ENCODE measurements around the gene FBXO24.
A peak's percentile ranks its signal among the peaks of the same experiment; 100 is the strongest.

FBXO24 gene

DNA sequence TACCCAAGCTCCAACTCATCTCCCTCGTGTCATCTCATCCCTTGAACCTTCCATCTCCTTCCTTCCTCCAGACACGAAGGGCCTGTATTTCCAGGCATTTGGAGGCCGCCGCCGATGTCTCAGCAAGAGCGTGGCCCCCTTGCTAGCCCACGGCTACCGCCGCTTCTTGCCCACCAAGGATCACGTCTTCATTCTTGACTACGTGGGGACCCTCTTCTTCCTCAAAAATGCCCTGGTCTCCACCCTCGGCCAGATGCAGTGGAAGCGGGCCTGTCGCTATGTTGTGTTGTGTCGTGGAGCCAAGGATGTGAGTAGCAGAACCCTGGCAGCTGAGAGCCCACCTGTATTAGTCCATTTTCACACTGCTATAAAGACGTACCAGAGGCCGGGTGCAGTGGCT lies 5.5 kb downstream of the FBXO24 start:
- DNase-seq = no peak

DNA sequence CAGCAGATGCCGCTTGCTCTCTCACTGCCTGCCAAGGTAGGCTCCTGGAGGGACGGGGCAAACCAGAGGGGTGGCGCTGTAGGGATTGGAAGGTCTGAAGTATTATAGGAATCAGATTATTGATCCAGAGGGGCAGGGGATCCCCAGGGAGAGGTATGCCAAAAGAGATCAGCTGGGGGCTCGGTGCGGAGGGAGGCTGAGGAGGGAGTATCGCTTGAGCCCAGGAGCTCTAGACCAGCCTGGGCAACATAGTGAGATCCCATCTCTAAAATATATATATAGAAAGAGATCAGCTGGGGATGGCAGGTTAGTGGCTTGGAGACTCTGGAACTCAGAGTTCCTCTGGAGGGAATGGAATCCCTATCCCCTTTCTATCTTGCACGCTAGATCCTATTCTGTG lies 9.1 kb downstream of the FBXO24 start:
- no peak for DNase-seq

DNA sequence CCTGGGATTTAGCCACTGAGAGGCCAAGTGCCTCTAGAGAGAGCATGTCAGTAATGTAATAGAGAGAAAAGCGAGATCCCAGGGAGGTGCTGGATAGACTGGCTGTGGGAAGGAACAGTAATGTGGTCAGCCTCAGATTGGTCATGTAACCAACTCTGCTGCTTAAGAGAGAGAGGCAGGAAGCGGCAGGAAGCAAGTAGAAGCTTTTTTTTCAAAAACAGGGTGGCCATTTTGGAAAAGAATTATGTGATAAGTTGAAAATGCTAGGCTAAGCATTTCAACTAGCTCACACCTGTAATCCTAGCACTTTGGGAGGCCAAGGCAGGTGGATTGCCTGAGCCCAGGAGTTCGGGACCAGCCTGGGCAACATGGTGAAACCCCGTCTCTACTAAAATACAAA lies 12.3 kb downstream of the FBXO24 start:
- DNase-seq = no peak

DNA sequence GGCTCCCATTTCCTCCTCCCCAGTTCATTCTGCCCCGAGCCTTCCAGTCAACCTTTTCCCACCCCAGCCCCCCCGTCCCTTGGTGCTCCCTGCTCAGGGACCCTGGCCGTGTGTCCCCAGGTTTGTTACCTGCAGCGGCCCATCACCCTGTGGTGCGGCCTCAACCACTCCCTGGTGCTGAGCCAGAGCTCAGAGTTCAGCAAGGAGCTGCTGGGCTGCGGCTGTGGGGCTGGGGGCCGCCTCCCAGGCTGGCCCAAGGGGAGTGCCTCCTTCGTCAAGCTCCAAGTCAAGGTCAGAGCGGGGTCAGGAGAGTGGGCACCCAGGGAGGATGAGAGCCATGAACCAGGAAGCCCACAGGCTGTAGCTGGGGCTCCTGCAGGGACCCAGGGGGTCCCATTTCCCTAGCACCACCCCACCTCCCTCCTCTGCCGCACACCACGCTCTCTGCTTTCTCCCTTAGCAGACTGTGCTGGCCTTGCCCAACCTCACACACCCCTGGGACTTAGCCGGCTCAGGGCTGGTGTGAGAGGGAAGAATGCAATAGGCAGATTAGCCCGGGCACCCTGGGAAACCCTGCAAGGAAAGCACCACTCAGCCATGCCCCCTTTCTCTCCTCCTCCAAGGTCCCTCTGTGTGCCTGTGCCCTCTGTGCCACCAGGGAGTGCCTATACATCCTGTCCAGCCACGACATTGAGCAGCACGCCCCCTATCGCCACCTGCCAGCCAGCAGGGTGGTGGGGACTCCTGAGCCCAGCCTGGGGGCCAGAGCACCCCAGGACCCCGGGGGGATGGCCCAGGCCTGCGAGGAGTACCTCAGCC lies 14.0 kb downstream of the FBXO24 start:
- DNase-seq = no peak

DNA sequence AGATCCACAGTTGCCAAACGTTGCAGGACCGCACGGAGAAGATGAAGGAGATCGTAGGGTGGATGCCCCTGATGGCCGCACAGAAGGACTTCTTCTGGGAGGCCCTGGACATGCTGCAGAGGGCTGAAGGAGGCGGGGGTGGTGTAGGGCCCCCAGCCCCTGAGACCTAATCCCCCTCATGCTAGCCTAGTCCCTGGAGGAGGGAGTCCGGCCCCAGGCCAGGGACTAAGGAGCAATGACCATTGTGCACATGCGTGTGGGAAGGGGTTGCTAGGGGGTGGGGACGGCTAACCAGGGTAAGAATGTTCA lies 14.6 kb downstream of the FBXO24 start:
- no peak for DNase-seq

DNA sequence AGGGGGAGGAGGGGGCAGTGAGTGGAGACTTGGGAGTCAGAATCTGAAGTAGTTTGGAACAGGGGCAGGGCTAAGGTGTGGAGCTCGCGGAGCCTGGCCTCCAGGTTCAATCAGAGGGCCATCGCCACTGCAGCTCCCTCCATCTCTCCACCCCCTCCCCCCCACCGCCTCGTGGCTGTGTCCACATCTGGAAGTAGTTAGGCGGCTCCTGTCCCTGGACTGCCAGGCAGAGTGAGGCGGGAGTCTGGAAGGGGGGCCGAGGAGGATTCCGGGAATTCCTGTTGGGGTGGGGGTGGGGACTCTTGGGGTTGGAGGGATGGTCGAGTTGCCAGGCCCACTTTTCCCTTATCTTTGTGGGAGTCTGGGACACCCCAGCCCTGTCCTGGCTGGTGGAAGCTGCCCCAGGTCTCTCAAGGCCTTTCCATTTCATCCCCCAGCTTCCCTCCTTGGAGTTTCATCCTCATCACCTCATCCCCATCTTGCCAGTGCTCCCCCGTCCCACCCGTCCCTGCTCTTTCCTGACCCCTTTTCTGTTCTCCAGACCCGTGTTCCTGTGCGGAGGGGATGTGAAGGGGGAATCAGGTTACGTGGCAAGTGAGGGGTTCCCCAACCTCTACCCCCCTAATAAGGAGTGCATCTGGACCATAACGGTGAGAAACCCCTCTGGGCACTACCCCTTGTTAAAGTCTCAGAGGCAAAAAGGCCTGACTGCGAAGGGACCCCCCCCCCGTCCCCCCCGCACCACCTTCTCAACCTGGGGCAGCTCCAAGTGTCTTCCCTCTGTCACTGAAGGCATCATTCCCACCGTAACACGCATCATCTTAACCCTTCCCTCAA lies 17.0 kb downstream of the FBXO24 start:
- no peak for DNase-seq

DNA sequence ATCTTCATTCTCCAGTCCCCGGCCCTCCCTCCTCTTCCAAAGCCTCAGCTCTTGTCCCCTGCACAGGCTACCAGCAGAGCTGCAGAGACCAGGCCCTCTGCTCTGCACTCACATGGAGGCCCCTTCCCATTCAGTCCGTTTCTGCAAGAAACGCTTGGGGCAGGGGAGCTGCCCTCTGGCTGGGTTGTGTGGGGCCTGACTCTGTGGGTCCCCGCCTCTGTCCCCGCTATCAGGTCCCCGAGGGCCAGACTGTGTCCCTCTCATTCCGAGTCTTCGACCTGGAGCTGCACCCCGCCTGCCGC lies 17.5 kb downstream of the FBXO24 start:
- no peak for DNase-seq

DNA sequence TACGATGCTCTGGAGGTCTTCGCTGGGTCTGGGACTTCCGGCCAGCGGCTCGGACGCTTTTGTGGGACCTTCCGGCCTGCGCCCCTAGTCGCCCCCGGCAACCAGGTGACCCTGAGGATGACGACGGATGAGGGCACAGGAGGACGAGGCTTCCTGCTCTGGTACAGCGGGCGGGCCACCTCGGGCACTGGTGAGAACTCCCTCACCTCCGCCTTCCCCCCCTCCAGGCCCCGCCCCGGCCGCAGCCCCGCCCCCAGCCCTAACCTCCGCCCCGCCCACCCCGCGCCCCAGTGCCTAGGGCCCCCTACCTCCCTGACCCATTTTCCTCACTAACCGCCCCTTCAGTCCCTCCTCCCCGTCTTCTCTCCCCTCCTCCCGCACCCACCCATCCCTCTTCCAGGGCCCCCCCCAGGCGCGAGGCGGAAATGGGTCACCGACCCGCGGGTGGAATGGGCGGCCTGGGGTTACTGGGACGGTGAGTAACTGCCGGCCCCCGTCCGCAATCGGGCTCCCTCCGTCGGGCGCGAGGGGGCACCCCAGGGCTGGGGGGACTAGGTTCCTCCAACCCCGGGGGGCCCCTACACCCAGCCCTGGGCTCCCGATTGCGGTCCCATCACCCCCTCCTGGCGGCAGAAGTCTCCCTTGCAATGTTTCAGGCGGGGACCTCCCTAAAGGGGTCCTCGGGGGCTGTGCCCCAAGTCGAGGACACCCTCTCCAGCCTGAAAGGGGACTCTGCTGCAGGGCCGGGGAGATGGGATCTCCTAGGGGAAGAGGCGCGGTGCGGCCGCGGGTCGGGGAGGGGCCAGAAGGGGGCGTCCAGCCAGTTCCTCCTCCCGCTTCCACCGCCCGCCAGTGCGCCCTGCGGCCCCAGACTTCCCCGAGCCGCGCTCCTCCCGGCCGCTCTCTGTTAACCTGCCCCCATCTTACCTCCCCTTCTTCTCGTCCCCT lies 18.2 kb downstream of the FBXO24 start:
- DNase-seq = peak; percentile 25

DNA sequence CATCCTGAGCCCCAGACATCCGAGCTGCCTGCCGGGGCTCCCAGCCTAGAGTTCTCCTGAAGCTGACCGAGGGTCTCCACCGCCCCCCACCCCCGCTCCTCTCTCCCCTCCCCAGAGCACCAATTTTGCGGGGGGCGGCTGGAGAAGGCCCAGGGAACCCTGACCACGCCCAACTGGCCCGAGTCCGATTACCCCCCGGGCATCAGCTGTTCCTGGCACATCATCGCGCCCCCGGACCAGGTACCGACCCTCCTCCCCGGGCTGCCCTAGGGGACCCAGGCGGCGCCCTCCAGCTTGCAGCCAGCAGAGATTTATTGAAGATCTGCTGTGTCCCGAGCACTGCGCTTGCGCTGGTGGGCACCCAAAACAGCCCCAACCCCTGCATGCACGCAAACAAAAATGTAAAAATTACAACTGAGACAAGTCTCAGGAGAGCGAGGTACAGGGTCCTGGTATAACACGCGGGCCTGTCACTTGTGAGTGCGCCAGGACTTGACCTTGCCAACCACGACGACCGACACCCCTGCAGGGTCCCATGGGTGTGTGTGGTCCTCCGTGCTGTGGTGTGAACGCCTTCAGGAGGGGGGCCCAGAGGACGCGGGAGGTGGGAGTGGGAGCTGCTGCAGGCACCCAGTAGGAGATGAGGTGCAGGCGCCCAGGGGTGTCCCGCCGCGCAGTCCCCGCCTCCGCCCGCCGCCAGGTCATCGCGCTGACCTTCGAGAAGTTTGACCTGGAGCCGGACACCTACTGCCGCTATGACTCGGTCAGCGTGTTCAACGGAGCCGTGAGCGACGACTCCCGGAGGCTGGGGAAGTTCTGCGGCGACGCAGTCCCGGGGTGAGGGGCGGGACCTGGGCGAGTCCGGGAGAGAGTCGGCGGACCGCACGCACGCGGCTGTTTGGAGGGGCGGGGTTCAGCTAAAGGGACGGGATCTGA lies 19.1 kb downstream of the FBXO24 start:
- no peak for DNase-seq

DNA sequence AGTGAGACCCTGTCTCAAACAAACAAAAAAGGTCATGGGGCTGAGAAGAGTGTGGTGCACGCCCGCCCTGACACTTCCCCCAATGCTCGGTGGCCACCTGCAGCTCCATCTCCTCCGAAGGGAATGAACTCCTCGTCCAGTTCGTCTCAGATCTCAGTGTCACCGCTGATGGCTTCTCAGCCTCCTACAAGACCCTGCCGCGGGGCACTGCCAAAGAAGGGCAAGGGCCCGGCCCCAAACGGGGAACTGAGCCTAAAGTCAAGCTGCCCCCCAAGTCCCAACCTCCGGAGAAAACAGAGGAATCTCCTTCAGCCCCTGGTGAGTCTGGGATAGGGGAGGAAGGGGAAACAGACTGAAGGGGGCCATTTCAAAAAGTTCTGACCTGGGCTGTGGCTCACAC lies 20.2 kb downstream of the FBXO24 start:
- no peak for DNase-seq

DNA sequence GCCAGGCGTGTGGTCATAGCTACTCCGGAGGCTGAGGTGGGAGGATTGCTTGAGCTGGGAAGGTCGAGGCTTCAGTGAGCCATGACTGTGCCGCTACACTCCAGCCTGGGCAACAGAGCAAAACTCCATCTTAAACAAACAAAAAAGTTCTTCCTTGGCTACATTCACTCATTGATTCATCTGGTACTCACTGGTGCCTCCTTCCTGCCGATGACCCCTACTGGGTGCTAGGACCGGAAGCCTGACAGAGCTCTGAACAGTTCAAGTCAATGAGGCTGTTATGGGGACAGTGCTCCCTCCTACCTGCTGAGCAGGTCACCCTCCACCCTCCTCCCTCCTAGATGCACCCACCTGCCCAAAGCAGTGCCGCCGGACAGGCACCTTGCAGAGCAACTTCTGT lies 21.0 kb downstream of the FBXO24 start:
- DNase-seq = no peak

DNA sequence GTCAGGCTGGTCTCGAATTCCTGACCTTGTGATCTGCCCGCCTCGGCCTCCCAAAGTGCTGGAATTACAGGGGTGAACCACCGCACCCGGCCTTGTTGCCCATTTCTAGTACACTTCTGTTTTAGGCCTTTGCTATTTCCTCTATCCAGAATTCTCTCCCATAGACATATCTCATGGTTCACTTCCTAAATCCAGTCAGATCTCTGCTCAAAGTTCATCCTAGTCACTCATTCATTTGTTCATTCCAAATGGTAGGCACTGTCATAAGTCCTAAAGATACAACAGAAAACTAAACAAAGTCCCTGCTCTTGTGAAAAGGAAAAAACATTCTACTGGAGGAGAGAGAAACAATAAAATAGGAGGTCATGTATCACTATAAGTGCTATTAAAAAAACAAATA lies 23.8 kb downstream of the FBXO24 start:
- DNase-seq = no peak

DNA sequence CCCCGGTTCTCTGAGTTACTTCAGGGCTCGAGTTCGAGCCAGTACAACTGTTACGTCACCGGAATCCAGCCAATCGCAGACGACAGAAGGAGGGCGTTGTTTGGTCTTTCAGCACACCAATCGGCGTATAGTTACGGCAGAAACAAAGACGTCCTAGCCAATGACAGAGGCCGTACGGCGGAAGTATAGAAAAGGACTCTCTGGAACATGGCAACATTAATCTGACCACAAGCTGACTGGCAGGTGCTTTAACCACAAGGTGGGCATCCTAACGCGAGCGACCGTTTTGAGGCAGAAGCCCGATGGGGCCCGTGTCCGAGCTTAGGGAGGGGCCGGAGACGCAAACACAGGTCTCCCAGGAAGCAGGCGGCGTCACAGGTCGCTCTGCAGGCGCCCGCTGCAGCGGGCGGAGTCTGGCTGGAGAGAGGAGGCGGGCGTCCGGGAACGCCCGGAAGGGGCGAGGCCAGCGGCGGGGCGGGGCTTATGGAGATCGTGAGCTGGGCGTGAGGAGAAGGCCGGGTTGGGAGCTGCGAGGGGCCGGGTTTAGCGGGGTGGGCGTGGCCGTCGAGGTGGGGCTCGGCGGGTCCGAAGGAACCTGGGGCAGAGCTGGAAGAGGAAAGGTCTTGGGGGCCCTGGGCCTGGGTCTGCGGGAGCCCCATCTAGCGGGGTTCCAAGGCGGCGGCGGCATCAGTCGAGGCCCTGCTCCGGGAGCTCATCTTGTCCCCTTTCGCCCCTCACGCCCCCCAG lies 26.0 kb downstream of the FBXO24 start, which contains the start of gene MOSPD3:
Gene MOSPD3 (plus strand): TSS at position 558 of the 747 bp plus-strand sequence. CDS start 252 bp downstream, outside the sequence.
- peak; percentile 99 for DNase-seq

DNA sequence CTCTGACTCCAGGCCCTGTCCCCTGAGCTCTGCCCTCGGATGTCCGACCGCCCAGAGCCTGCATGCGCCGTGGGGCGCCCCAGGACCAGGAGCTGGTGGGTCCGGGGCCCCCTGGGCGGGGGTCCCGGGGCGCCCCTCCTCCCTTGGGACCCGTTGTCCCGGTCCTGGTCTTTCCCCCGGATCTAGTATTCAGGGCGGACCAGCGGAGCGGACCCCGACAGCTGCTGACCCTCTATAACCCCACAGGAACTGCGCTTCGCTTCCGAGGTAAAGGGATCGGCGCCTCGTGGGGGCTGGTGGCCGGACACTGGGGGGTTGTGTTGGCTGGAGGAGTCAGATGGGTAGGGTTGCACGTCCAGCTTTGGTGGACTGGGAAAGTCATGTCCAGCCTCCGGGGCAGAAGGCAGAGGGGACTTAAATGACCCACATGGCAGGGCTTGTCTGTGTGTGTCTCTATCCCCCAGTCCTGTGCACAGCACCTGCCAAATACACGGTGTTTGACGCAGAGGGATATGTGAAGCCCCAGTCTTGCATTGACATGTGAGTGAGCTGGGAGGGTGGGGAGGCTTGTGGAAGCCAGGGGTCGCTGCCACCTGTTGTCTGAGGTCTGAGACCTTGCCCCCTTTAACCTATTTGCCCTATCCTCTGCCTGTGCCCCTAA lies 26.7 kb downstream of the FBXO24 start:
- DNase-seq = no peak

DNA sequence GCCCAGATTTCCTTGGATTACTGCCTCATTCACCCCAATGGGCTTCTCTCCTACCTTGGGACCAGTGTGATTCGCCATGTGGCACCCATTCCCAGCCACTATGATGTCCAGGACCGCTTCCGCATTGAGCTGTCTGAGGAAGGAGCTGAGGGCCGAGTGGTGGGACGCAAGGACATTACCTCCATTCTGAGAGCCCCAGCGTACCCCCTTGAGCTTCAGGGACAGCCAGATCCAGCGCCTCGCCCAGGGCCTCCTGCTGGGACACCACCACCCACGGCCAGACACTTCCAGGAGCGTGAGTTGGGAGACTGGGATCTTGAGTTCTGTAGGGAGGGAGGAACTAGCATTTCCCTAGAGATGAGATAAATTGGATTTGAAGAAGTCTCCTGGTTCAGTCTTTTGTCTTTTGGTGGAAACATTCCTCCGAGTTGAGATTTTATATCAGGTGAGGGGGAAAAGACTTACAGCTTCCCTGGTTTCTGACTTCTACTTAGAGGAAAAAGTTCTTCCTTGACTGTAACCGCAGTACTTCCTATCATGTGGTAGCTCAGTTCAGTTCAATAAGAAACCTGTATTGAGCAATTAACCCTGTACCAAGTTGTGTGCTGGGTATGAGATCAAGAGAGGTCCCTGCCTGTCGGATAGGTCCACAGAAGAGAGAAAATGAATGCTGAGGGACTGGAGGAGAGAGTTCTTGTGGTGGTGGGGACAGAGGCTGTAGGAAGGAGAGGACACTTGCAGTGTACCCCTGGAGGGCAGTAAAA lies 27.5 kb downstream of the FBXO24 start:
- DNase-seq = no peak

DNA sequence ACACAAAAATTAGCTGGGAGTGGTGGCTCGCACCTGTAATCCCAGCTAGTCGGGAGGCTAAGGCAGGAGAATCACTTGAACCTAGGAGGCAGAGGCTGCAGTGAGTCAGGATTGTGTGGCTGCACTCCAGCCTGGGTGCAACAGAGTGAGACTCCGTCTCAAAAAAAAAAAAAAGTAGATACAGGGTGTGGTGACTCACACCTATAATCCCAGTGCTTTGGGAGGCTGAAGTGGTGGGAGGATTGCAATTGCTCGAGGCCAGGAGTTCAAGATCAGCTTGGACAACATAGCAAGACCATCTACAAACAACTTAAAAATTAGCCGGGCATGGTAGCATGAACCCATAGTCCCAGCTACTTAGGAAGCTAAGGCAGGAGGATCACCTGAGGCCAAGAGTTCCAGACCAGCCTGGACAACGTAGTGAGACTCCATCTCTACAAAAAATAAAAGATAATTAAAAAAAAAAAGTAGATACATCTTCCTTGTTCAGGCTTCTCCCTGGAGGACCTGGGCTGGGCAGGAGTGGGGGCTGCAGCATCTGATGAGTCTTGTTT lies 28.3 kb downstream of the FBXO24 start:
- DNase-seq = no peak

DNA sequence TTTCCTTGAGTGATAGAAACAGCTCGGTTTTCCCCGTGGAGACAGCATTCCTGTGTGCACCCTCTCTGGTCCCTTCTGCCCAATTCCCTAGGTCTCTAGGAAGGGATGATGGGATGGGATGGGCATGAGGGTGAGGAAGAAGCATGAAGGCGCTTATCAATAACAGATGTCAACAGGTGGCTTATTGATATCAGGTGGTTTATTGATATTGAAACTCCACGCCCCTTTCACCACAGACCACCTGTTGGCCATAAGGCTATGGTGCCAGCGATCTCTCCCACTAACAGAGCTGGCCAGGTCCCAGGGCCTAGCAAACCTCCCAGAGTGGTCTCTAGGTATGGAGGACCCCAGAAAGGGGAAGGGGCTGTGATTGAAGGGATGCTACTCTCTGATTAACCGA lies 34.1 kb downstream of the FBXO24 start:
- no peak for DNase-seq

DNA sequence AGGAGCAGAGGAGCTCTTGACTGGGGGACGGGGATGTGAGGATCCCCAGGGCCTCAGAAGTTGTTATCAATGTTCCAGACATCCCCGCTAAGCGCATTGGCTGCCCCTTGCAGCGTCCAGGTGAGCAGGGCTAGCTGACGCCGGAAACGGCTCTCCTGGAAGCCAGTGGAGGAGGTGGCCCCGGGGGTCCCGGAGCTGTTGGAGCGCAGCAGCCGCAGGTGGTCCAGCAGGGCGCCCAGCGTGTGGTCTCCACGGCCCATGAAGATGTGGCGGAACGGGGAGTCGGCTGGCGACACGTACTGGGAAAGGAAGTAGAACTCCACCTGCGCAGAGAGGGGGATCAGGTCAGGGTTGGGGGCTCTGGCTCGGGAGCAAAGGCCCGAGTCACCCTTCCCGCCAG lies 34.7 kb downstream of the FBXO24 start:
- no peak for DNase-seq

DNA sequence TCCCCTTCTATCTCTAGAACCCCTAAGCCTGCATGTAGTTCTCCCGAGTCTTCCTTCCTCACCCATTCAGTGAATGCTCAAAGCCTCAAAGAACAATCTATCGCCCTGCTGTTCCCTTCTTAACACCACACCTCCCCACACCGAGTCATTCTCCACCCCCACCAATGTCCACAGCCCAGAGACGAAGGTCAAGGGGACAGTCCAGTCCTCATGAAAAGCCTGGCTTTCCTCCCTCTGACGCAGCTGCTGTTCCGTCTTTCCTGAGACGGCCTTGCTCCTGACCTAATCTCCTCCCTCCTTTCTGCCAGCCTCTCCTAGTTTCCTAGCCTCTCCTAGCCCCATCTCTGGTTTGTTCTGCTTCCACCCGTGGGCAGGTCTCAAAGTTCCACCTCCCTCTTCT lies 35.4 kb downstream of the FBXO24 start:
- DNase-seq = no peak

Measured in NCI-H1694 treated with DMSO at 0.1 percent for 48 hours (cell line).